GM12878 (cell line): Measurements from ENCODE around the gene CDK4. TPM values are rescaled to one million over a fixed set of nuclear protein-coding genes. Genes with fewer than 3 reads are reported as not detected.

Source experiments
- ATAC-seq: fragments of 200-7000 bp; cut with Tn5 transposase; 3 replicates; pipeline ENCODE4 v1.9.1; 2020; ENCODE audit warnings: mild to moderate bottlenecking, moderate library complexity
- BruUV-seq: library from RNA; stranded (reverse); fragments of 400-500 nt; replicated peaks from 2 replicates; lab custom pipeline; 2021; lab: Mats Ljungman, UMichigan
- CTCF ChIA-PET: fragments of 300-600 bp; sonication (Branson Sonifier 250); formaldehyde crosslinking; extraction: SDS; loops from one replicate; lab custom pipeline; 2021; ENCODE audit warnings: inconsistent platforms; lab: Yijun Ruan, JAX
- POLR2A ChIA-PET: fragments of 350-600 bp; formaldehyde crosslinking; extraction: SDS; loops from one replicate; lab custom pipeline; 2021; ENCODE audit warnings: inconsistent platforms; lab: Charles Lee
- RAD21 ChIA-PET: fragments of 300-600 bp; sonication (Branson Sonifier 250); formaldehyde crosslinking; loops from one replicate; lab custom pipeline; 2023; ENCODE audit warnings: antibody characterized with exemption; ENCODE audit not compliant: unreplicated experiment; lab: Charles Lee
- SMC1A ChIA-PET: fragments of 300-600 bp; sonication (Branson Sonifier 250); formaldehyde crosslinking; loops from one replicate; lab custom pipeline; 2023; ENCODE audit not compliant: unreplicated experiment, uncharacterized antibody; lab: Charles Lee
- DNase-seq: peaks from one replicate; pipeline ENCODE4 v3.0.0-alpha.2; 2011; ENCODE audit warnings: low read depth, low spot score
- FAIRE-seq: peaks from 3 replicates; lab custom pipeline; 2011; peaks lifted over from hg19 to GRCh38; lab: Jason Lieb, UNC
- H2AFZ ChIP-seq: 2 replicates; pipeline ENCODE4 v1.6.0; 2011; ENCODE audit warnings: low read depth, low read length, control low read depth; ENCODE audit not compliant: control insufficient read depth
- H3K27ac ChIP-seq: 2 replicates; pipeline ENCODE4 v1.5.1; 2011; ENCODE audit warnings: control low read depth; ENCODE audit not compliant: control insufficient read depth, insufficient read depth
- H3K27me3 ChIP-seq, 2 experiments: replicated peaks in 1 of 2; 2 replicates each; pipeline versions ENCODE4 v1.6.0 to v1.6.1; 2011; ENCODE audit warnings: low read length in 1 of 2; ENCODE audit not compliant: control insufficient read depth in 2 of 2, insufficient read depth in 2 of 2
- H3K36me3 ChIP-seq, 2 experiments: 2 replicates each; pipeline ENCODE4 v1.5.1; 2011; ENCODE audit warnings: low read length in 1 of 2; ENCODE audit not compliant: control insufficient read depth in 2 of 2, insufficient read depth in 2 of 2
- H3K4me1 ChIP-seq: 2 replicates; pipeline ENCODE4 v1.6.1; 2011; ENCODE audit warnings: mild to moderate bottlenecking, low read length, moderate library complexity, mixed read lengths; ENCODE audit not compliant: control insufficient read depth, insufficient read depth
- H3K4me2 ChIP-seq: 2 replicates; pipeline ENCODE4 v1.6.0; 2011; ENCODE audit warnings: control low read depth; ENCODE audit not compliant: control insufficient read depth, insufficient read depth
- H3K4me3 ChIP-seq: fragments of 200-600 bp; sonication (generic); 2 replicates; pipeline ENCODE4 v1.5.1; 2016
- H3K79me2 ChIP-seq: 2 replicates; pipeline ENCODE4 v1.6.0; 2011; ENCODE audit warnings: low read length; ENCODE audit not compliant: control insufficient read depth, insufficient read depth
- H3K9ac ChIP-seq: 2 replicates; pipeline ENCODE4 v1.8.0; 2011; ENCODE audit warnings: low read length, control low read depth, mixed read lengths; ENCODE audit not compliant: control insufficient read depth, insufficient read depth
- H3K9me3 ChIP-seq: replicated peaks from 3 replicates; pipeline ENCODE4 v1.5.1; 2011; ENCODE audit warnings: mild to moderate bottlenecking, low read length; ENCODE audit not compliant: control insufficient read depth, insufficient read depth
- H4K20me1 ChIP-seq: 2 replicates; pipeline ENCODE4 v1.6.0; 2011; ENCODE audit not compliant: control insufficient read depth, insufficient read depth
- CBFB ChIP-seq: IDR thresholded peaks from 2 replicates; pipeline ENCODE4 v1.6.1; 2016; ENCODE audit warnings: antibody characterized with exemption, low read depth
- CREB1 ChIP-seq: IDR thresholded peaks from 2 replicates; pipeline ENCODE4 v1.6.1; 2012; ENCODE audit warnings: low read depth, mild to moderate bottlenecking, inconsistent platforms
- HDGF ChIP-seq: fragments of 450-650 bp; IDR thresholded peaks from 2 replicates; pipeline ENCODE4 v1.6.1; 2016; ENCODE audit warnings: antibody characterized with exemption
- IRF4 ChIP-seq: IDR thresholded peaks from 2 replicates; pipeline ENCODE4 v1.6.1; 2011; ENCODE audit warnings: low read depth, low read length
- KAT2A ChIP-seq: conservative IDR thresholded peaks from 2 replicates; pipeline ENCODE4 v1.6.1; 2011; ENCODE audit warnings: low read depth, low read length; ENCODE audit not compliant: control insufficient read depth
- MEF2A ChIP-seq: IDR thresholded peaks from 2 replicates; pipeline ENCODE4 v1.6.1; 2011; ENCODE audit warnings: low read depth, mild to moderate bottlenecking, low read length, moderate library complexity; ENCODE audit not compliant: insufficient read depth
- MXI1 ChIP-seq: fragments of 150-350 bp; IDR thresholded peaks from 2 replicates; pipeline ENCODE4 v1.6.1; 2011; ENCODE audit warnings: low read depth, mild to moderate bottlenecking, inconsistent platforms, low read length, improper control_type of control experiment
- PAX5 ChIP-seq: IDR thresholded peaks from 2 replicates; pipeline ENCODE4 v1.6.1; 2011; ENCODE audit warnings: low read depth, low read length, borderline replicate concordance
- POLR2A ChIP-seq: IDR thresholded peaks from 2 replicates; pipeline ENCODE4 v1.6.1; 2011; ENCODE audit warnings: low read depth, mild to moderate bottlenecking, low read length
- POLR2AphosphoS2 ChIP-seq: IDR thresholded peaks from 2 replicates; pipeline ENCODE4 v1.6.1; 2011; ENCODE audit warnings: low read depth, mild to moderate bottlenecking, low read length, improper control_type of control experiment, moderate library complexity
- RB1 ChIP-seq: fragments of 450-650 bp; formaldehyde crosslinking; IDR thresholded peaks from 2 replicates; pipeline ENCODE4 v1.6.1; 2017; ENCODE audit warnings: mild to moderate bottlenecking, borderline replicate concordance
- SMC3 ChIP-seq: IDR thresholded peaks from 2 replicates; pipeline ENCODE4 v1.6.1; 2011; ENCODE audit warnings: low read length, improper control_type of control experiment, borderline replicate concordance
- SP1 ChIP-seq: IDR thresholded peaks from one replicate; pipeline ENCODE4 v1.6.1; 2011; ENCODE audit warnings: low read depth, low read length
- STAT3 ChIP-seq: IDR thresholded peaks from 2 replicates; pipeline ENCODE4 v1.6.1; 2011; ENCODE audit warnings: low read depth, low read length, improper control_type of control experiment
- WRNIP1 ChIP-seq: IDR thresholded peaks from 2 replicates; pipeline ENCODE4 v1.6.1; 2011; ENCODE audit warnings: low read depth, low read length, improper control_type of control experiment, borderline replicate concordance
- YBX1 ChIP-seq: fragments of 450-650 bp; IDR thresholded peaks from 2 replicates; pipeline ENCODE4 v1.6.1; 2016; ENCODE audit warnings: antibody characterized with exemption
- ZNF217 ChIP-seq: fragments of 450-650 bp; IDR thresholded peaks from 2 replicates; pipeline ENCODE4 v1.6.1; 2017; ENCODE audit warnings: antibody characterized with exemption, mild to moderate bottlenecking
- WGBS: methylation state at CpG from one replicate; pipeline ENCODE4 v1.1.6; 2016; ENCODE audit warnings: low lambda C conversion rate; ENCODE audit not compliant: insufficient replicate concordance, insufficient coverage; ENCODE audit errors: missing lambda C conversion rate; 5-methylcytosine and 5-hydroxymethylcytosine counted together
- in situ Hi-C: fragments of 300-500 bp; cut with MboI; formaldehyde crosslinking; loops from 9 replicates; pipeline ENCODE4 v1.14.3; 2018; ENCODE audit warnings: mixed read lengths
- intact Hi-C: fragments of 100-400 bp; cut with micrococcal nuclease; formaldehyde crosslinking; loops from one replicate; pipeline ENCODE4 v1.14.2; 2022; ENCODE audit not compliant: unreplicated experiment
- polyA plus RNA-seq, 11 experiments: library from polyadenylated mRNA; depleted of rRNA in 4 of 11; unstranded in 6 of 11; stranded (reverse) in 5 of 11; fragments of >200 nt; fragmentation: Nextera tagmentation in 4 of 11; fragmentation: Illumina TruSeq in 1 of 11; extraction: Ambion mirVana in 4 of 11; extraction: Trizol in 1 of 11; gene quantifications; 1 replicate in 1 of 11; 2 replicates in 10 of 11; pipeline versions ENCODE4 v1.2.1 to v1.2.3, GENCODE V29; 2011 to 2016; ENCODE audit warnings: inconsistent platforms in 2 of 11, missing spikeins in 2 of 11, low read depth in 1 of 11
- total RNA-seq, 4 experiments: library from RNA; depleted of rRNA in 3 of 4; stranded (reverse); fragments of >200 nt in 3 of 4; fragmentation: Illumina TruSeq in 1 of 4; extraction: Trizol in 1 of 4; gene quantifications; 2 replicates each; pipeline versions ENCODE4 v1.2.1 to v1.2.3, GENCODE V29; 2013 to 2021
- TF ChIP-seq, protein P1 (sequence below), 3 experiments: IDR thresholded peaks in 2 of 3; conservative IDR thresholded peaks in 1 of 3; 2 replicates each; pipeline ENCODE4 v1.5.1; 2011; ENCODE audit warnings: low read depth in 3 of 3, low read length in 3 of 3, mild to moderate bottlenecking in 3 of 3, control low read depth in 2 of 3, moderate library complexity in 2 of 3, inconsistent platforms in 1 of 3, mixed read lengths in 1 of 3; ENCODE audit not compliant: control insufficient read depth in 2 of 3, insufficient read depth in 1 of 3; ENCODE audit errors: extremely low read depth in 1 of 3
- TF ChIP-seq, protein P2 (sequence below): fragments of 450-650 bp; IDR thresholded peaks from 2 replicates; pipeline ENCODE4 v1.6.1; 2017; ENCODE audit warnings: antibody characterized with exemption, mild to moderate bottlenecking, moderate library complexity

Gene CDK4
- total and polyA plus RNA-seq, 10 of the 15 experiments (the other 5 are each of a cell fraction or from before 2014, with no cell fraction given): 26.1 to 385 (median 221) TPM

DNA sequence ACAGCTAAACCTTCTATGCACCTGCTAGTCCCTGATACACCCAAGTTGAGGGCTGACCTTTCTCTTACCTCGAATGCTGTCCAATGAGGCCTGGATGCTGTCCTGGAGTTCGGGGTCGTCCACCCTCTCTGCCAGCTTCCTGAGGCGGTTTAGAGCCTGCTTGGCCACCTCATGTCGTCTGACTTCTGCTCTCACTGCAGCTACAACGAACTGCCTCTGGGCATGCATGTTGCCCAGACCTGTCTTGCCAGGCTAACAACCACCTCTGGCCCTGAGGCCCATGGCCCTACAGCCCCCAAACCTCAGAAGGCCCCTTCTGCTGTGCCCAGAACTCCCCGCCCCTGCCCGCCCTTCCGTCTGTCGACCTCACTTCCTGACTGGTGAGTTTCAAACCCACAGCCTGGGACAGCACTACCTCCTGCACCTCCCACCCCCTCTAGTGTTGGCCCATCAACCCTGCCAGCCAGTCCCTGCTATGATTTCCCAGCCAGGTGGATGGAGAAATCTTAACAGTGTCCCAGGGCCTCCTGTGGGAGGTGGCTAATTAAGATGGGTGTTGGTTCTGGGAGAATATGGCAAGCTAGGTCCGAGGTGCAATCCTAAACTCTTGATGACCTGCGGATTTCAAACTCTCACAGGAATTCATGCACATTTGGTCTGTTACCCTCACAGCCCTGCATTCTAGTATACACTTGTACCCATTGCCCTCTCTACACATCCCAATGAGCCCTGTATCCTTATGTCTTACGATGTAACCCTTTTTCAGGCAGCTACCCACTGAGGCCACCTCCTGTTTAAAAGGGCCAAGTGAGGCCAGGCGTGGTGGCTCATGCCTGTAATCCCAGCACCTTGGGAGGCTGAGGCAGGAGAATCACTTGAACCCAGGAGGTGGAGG is 10.0 kb downstream of the CDK4 start:
- ChIA-PET POLR2A (interaction anchor here (0.5 to 2.2 kb wide), 5 partner anchors 8 to 30 kb away, joined by 3 to 18 read pairs (median 3); partner anchors contain the start of genes CDK4, EEF1AKMT3 and METTL1), RAD21 (interaction anchor here (0.6 to 2.4 kb wide), 9 partner anchors 8 to 284 kb away, joined by 3 to 13 read pairs (median 5); partner anchors contain the start of genes CDK4 and OS9), CTCF (interaction anchor here (0.8 to 3.8 kb wide), 21 partner anchors 8 to 283 kb away, joined by 3 to 22 read pairs (median 4); partner anchors contain the start of genes GLI1 and OS9), SMC1A (interaction anchor here (0.5 to 2.1 kb wide), 13 partner anchors 8 to 283 kb away, joined by 3 to 16 read pairs (median 4); partner anchors contain the start of gene OS9)
- H3K27ac ChIP-seq: peak overlapping the region; percentile 57
- H3K27me3 ChIP-seq: no peaks in the 10 kb centered on the region
- no peaks in the 10 kb centered on the region for H3K9me3 ChIP-seq
- DNase-seq (no peak), FAIRE-seq (peak; percentile 80), ATAC-seq (peak; percentile 80)
- peak overlapping the region; percentile 38 for H2AFZ ChIP-seq
- H3K79me2 ChIP-seq: peaks cover 25% of the 10 kb centered on the region
- H3K36me3 ChIP-seq: no peaks in the 10 kb centered on the region; a peak in 1 of 4 replicates
- intact Hi-C loops (loop anchor here (1.0 to 2.0 kb wide), 2 partner anchors 47 to 159 kb away; partner anchors contain the start of gene OS9), in situ Hi-C loops (no loop called here)
- H3K4me3 ChIP-seq: peak overlapping the region; percentile 92
- no TSS peak for BruUV-seq
- 4% methylated on average over 14 of the region's 14 CpGs for WGBS
- peak overlapping the region; percentile 64 for H3K4me2 ChIP-seq
- H4K20me1 ChIP-seq: no peaks in the 10 kb centered on the region
- peak overlapping the region; percentile 55 for H3K9ac ChIP-seq
- peaks cover 23% of the 10 kb centered on the region for H3K4me1 ChIP-seq
- no peak for TF ChIP-seq YBX1
- no peak for TF ChIP-seq KAT2A
- 0 out of 2 replicates have a peak, but pooled peaks have one; percentile 32 for TF ChIP-seq STAT3
- TF ChIP-seq PAX5: 0 out of 2 replicates have a peak, but pooled peaks have one; percentile 4
- no peak for TF ChIP-seq MEF2A
- TF ChIP-seq SP1: no peak
- no peak for TF ChIP-seq RB1
- TF ChIP-seq POLR2AphosphoS2: 0 out of 2 replicates have a peak, but pooled peaks have one; percentile 38
- TF ChIP-seq CBFB: 0 out of 2 replicates have a peak, but pooled peaks have one; percentile 42
- peak; percentile 33; the same call in 1 of the 2 replicates for TF ChIP-seq MXI1
- TF ChIP-seq, protein P1, sequence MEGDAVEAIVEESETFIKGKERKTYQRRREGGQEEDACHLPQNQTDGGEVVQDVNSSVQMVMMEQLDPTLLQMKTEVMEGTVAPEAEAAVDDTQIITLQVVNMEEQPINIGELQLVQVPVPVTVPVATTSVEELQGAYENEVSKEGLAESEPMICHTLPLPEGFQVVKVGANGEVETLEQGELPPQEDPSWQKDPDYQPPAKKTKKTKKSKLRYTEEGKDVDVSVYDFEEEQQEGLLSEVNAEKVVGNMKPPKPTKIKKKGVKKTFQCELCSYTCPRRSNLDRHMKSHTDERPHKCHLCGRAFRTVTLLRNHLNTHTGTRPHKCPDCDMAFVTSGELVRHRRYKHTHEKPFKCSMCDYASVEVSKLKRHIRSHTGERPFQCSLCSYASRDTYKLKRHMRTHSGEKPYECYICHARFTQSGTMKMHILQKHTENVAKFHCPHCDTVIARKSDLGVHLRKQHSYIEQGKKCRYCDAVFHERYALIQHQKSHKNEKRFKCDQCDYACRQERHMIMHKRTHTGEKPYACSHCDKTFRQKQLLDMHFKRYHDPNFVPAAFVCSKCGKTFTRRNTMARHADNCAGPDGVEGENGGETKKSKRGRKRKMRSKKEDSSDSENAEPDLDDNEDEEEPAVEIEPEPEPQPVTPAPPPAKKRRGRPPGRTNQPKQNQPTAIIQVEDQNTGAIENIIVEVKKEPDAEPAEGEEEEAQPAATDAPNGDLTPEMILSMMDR (IDR thresholded peaks at IDR 0.05 in 2 of 3, conservative IDR thresholded peaks at IDR 0.05 in 1 of 3; ENCODE audit: control insufficient read depth in 2 of 3, extremely low read depth in 1 of 3, insufficient read depth in 1 of 3, low read depth in 3 of 3, low read length in 3 of 3): peak; percentile 69 to 81 (median 76)
- TF ChIP-seq IRF4: 0 out of 2 replicates have a peak, but pooled peaks have one; percentile 21
- 0 out of 2 replicates have a peak, but pooled peaks have one; percentile 40 for TF ChIP-seq WRNIP1
- TF ChIP-seq POLR2A: peak; percentile 59
- TF ChIP-seq HDGF: 0 out of 2 replicates have a peak, but pooled peaks have one; percentile 62
- TF ChIP-seq, protein P2, sequence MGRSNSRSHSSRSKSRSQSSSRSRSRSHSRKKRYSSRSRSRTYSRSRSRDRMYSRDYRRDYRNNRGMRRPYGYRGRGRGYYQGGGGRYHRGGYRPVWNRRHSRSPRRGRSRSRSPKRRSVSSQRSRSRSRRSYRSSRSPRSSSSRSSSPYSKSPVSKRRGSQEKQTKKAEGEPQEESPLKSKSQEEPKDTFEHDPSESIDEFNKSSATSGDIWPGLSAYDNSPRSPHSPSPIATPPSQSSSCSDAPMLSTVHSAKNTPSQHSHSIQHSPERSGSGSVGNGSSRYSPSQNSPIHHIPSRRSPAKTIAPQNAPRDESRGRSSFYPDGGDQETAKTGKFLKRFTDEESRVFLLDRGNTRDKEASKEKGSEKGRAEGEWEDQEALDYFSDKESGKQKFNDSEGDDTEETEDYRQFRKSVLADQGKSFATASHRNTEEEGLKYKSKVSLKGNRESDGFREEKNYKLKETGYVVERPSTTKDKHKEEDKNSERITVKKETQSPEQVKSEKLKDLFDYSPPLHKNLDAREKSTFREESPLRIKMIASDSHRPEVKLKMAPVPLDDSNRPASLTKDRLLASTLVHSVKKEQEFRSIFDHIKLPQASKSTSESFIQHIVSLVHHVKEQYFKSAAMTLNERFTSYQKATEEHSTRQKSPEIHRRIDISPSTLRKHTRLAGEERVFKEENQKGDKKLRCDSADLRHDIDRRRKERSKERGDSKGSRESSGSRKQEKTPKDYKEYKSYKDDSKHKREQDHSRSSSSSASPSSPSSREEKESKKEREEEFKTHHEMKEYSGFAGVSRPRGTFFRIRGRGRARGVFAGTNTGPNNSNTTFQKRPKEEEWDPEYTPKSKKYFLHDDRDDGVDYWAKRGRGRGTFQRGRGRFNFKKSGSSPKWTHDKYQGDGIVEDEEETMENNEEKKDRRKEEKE: no peak
- TF ChIP-seq CREB1: peak; percentile 60; the same call in 1 of the 2 replicates
- TF ChIP-seq ZNF217: 0 out of 2 replicates have a peak, but pooled peaks have one; percentile 31
- TF ChIP-seq SMC3: peak; percentile 41; the same call in 1 of the 2 replicates
